ENCODE measurements around the gene DPH5. TPM values are rescaled to one million over a fixed set of nuclear protein-coding genes. Genes with fewer than 3 reads are reported as not detected.
"Not testable (repeated sequence)": the region's sequence is repeated elsewhere in the genome, so short reads cannot be mapped to it uniquely, and the experiment has no call there.

The DPH5 gene
- total RNA-seq, 3 donors from 2014 or later (not counting 1 experiment from before 2014, with no cell fraction given) = 17.1 to 22.9 (median 19.9) TPM

DNA sequence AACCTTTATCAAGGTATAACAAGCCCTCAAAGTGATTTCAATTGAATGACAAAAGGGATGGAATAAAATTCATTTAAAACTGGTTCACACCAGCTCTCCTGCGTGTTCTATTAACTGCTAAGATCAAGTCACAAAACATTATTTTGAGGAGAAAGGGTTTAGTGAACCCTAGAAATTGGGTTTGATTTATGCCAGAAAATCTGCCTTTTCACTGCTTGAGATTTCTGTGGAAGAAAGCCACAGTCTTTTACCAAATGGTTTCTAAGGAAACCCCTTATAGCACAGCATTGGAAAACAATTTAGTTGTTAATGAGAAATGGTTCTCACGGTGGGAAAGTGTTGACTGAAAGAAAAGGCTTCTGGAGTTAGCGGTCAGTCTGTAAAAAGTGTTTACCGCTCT lies 43.6 kb upstream of the DPH5 start:
- DNase-seq = no peak
- Mint-ChIP-seq H3K27ac (no peak overlapping the region), H3K36me3 (no peaks in the 10 kb centered on the region), H3K4me3 (no peak overlapping the region), H3K4me1 (peaks cover 9 to 16% of the 10 kb centered on the region in 2 donors), H3K9me3 (no peaks in the 10 kb centered on the region), H3K27me3 (ENCODE audit: low read depth in 2 of 2) (no peaks in the 10 kb centered on the region)
- WGBS (ENCODE audit: insufficient coverage) = 95% methylated on average over 4 of the region's 4 CpGs
- no peaks in the 10 kb centered on the region for H3K9me3 ChIP-seq (ENCODE audit: control insufficient read depth, insufficient read depth, low read length)
- H3K4me1 ChIP-seq (ENCODE audit: control insufficient read depth, insufficient read depth, low read length) = peaks cover 7% of the 10 kb centered on the region
- H3K27ac ChIP-seq (ENCODE audit: low read length) = no peak overlapping the region
- no peak overlapping the region for H3K4me3 ChIP-seq (ENCODE audit: low read length)
- H3K36me3 ChIP-seq (ENCODE audit: control insufficient read depth, insufficient read depth, low read length) = no peaks in the 10 kb centered on the region
- no peak for TF ChIP-seq CTCF (IDR thresholded peaks at IDR 0.05)
- no peaks in the 10 kb centered on the region for H3K27me3 ChIP-seq (ENCODE audit: control insufficient read depth, insufficient read depth, low read length)
- intact Hi-C loops (cut with micrococcal nuclease) = no loop called here
- ATAC-seq = no peak

GRCh38 chr1:101066937-101067335 lies 41.4 kb upstream of the DPH5 start:
- H3K4me3 ChIP-seq (ENCODE audit: low read length); H3K27me3 ChIP-seq (ENCODE audit: control insufficient read depth, insufficient read depth, low read length); DNase-seq; H3K36me3 Mint-ChIP-seq; H3K4me1 ChIP-seq (ENCODE audit: control insufficient read depth, insufficient read depth, low read length); H3K27me3 Mint-ChIP-seq (ENCODE audit: low read depth in 2 of 2); ATAC-seq; H3K9me3 Mint-ChIP-seq; H3K27ac Mint-ChIP-seq; H3K4me3 Mint-ChIP-seq; intact Hi-C loops (cut with micrococcal nuclease); H3K9me3 ChIP-seq (ENCODE audit: control insufficient read depth, insufficient read depth, low read length); H3K36me3 ChIP-seq (ENCODE audit: control insufficient read depth, insufficient read depth, low read length): not testable (repeated sequence)
- peaks cover 13 to 18% of the 10 kb centered on the region in 2 donors for H3K4me1 Mint-ChIP-seq
- peak overlapping the region; percentile 40 for H3K27ac ChIP-seq (ENCODE audit: low read length)
- WGBS (ENCODE audit: insufficient coverage) = 80% methylated on average over 1 of the region's 1 CpG

GRCh38 chr1:101066260-101066936 lies 40.8 kb upstream of the DPH5 start:
- Histone ChIP-seq H3K9me3 (ENCODE audit: control insufficient read depth, insufficient read depth, low read length) (no peaks in the 10 kb centered on the region), H3K36me3 (ENCODE audit: control insufficient read depth, insufficient read depth, low read length) (no peaks in the 10 kb centered on the region), H3K4me1 (ENCODE audit: control insufficient read depth, insufficient read depth, low read length) (peaks cover 7% of the 10 kb centered on the region), H3K4me3 (ENCODE audit: low read length) (no peak overlapping the region), H3K27me3 (ENCODE audit: control insufficient read depth, insufficient read depth, low read length) (no peaks in the 10 kb centered on the region), H3K27ac (ENCODE audit: low read length) (peak overlapping the region; percentile 40)
- peak in 1 of 2 donors; percentile 26 for DNase-seq
- H3K27me3 Mint-ChIP-seq (ENCODE audit: low read depth in 2 of 2) = no peaks in the 10 kb centered on the region
- ATAC-seq = no peak
- TF ChIP-seq CTCF (IDR thresholded peaks at IDR 0.05) = no peak
- peaks cover 13 to 22% of the 10 kb centered on the region in 2 donors for H3K4me1 Mint-ChIP-seq
- peak overlapping the region; percentile 2 to 7 for H3K27ac Mint-ChIP-seq
- no peaks in the 10 kb centered on the region for H3K9me3 Mint-ChIP-seq
- no peak overlapping the region for H3K4me3 Mint-ChIP-seq
- no peaks in the 10 kb centered on the region for H3K36me3 Mint-ChIP-seq
- intact Hi-C loops (cut with micrococcal nuclease) = no loop called here

DNA sequence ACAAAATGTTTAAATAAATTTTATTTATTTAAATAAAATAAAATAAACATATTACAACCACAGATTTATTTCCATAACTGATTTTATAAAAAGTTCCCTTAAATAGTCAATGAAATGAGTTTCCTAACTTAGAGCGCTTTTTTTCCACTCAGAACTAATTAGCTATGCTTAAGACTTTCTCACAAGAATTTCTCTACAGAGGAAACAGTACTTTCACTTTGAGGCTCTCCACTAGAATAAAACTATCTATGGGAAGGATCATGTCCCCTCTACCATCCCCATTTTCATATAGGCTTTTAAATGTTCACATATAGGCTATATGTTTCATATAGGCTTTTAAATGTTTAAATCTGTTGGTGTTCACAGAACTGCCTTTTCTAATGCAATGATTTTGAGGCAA lies 40.0 kb upstream of the DPH5 start:
- Mint-ChIP-seq H3K4me3 (no peak overlapping the region), H3K9me3 (no peaks in the 10 kb centered on the region), H3K27me3 (ENCODE audit: low read depth in 2 of 2) (no peaks in the 10 kb centered on the region), H3K4me1 (peaks cover 13 to 22% of the 10 kb centered on the region in 2 donors), H3K36me3 (no peaks in the 10 kb centered on the region), H3K27ac (peak overlapping the region in 1 of 2 donors; percentile 2)
- no peak for TF ChIP-seq CTCF (IDR thresholded peaks at IDR 0.05)
- no peak overlapping the region for H3K4me3 ChIP-seq (ENCODE audit: low read length)
- H3K4me1 ChIP-seq (ENCODE audit: control insufficient read depth, insufficient read depth, low read length) = peaks cover 7% of the 10 kb centered on the region
- no peaks in the 10 kb centered on the region for H3K9me3 ChIP-seq (ENCODE audit: control insufficient read depth, insufficient read depth, low read length)
- ATAC-seq (no peak), DNase-seq (peak in 1 of 2 donors; percentile 30)
- WGBS (ENCODE audit: insufficient coverage) = 20% methylated on average over 1 of the region's 1 CpG
- peak overlapping the region; percentile 25 for H3K27ac ChIP-seq (ENCODE audit: low read length)
- H3K36me3 ChIP-seq (ENCODE audit: control insufficient read depth, insufficient read depth, low read length) = no peaks in the 10 kb centered on the region
- H3K27me3 ChIP-seq (ENCODE audit: control insufficient read depth, insufficient read depth, low read length) = no peaks in the 10 kb centered on the region
- intact Hi-C loops (cut with micrococcal nuclease) = no loop called here
